Immature natural killer cell (primary cell): ENCODE results near the gene PDK3. TPM values are rescaled to one million over a fixed set of nuclear protein-coding genes. Genes with fewer than 3 reads are reported as not detected.

Experiments used
- polyA plus RNA-seq, 3 donors: library from polyadenylated mRNA; unstranded; fragments of 300-500 nt; fragmentation: Illumina TruSeq; gene quantifications; one replicate each; pipeline ENCODE4 v1.2.3, GENCODE V29; 2021

PDK3 gene
- polyA plus RNA-seq, 3 donors from 2014 or later, result 48.4 to 65.8 (median 59.6) TPM

Other genes starting within 250 kb of the PDK3 start
- not detected for gene SUPT20HL2, start 151.2 kb upstream of the PDK3 start, polyA plus RNA-seq
- not detected for gene SUPT20HL1, start 104.6 kb upstream of the PDK3 start, polyA plus RNA-seq
- gene PCYT1B, start 182.1 kb downstream of the PDK3 start, polyA plus RNA-seq, result under 1 TPM in 2 of 3 donors, not detected in 1; 0.10 to 0.11 TPM
- gene POLA1, start 228.6 kb downstream of the PDK3 start, polyA plus RNA-seq, result 1 to 10 TPM; 3.8 to 6.5 (median 3.9) TPM